Heart right ventricle (tissue), 16 donors: ENCODE data around the gene GMDS. TPM values are rescaled to one million over a fixed set of nuclear protein-coding genes. Genes with fewer than 3 reads are reported as not detected.

ENCODE experiments used
- ATAC-seq, 8 donors: fragments of 200-7000 bp; cut with Tn5 transposase; one replicate each; pipeline ENCODE4 v1.9.1; 2020; ENCODE audit warnings: mild to moderate bottlenecking in 8 of 8, moderate library complexity in 8 of 8, moderate number of reproducible peaks in 1 of 8
- DNase-seq, 2 donors: peaks; one replicate each; pipeline ENCODE4 v3.0.0-alpha.2; 2020
- H3K27ac ChIP-seq, 10 donors: fragments of 200-600 bp; sonication (generic) in 2 of 10; one replicate each; pipeline versions ENCODE4 v1.5.0 to v1.8.0; 2020 to 2022; ENCODE audit warnings: mild to moderate bottlenecking in 3 of 10
- H3K27me3 ChIP-seq, 7 donors: fragments of 200-600 bp; one replicate each; pipeline ENCODE4 v1.8.0; 2021 to 2022; ENCODE audit warnings: mild to moderate bottlenecking in 2 of 7
- H3K36me3 ChIP-seq, 9 donors: fragments of 200-600 bp; sonication (generic) in 1 of 9; one replicate each; pipeline versions ENCODE4 v1.5.0 to v1.8.0; 2020 to 2022; ENCODE audit warnings: mild to moderate bottlenecking in 2 of 9
- H3K4me1 ChIP-seq, 9 donors: fragments of 200-600 bp; sonication (generic) in 1 of 9; one replicate each; pipeline versions ENCODE4 v1.5.0 to v1.8.0; 2020 to 2022; ENCODE audit warnings: mild to moderate bottlenecking in 4 of 9
- H3K4me3 ChIP-seq, 10 donors: fragments of 200-600 bp; sonication (generic) in 2 of 10; one replicate each; pipeline versions ENCODE4 v1.5.0 to v1.8.0; 2020 to 2022; ENCODE audit warnings: mild to moderate bottlenecking in 7 of 10, moderate library complexity in 2 of 10
- H3K9me3 ChIP-seq, 11 donors: fragments of 200-600 bp in 10 of 11; sonication (generic) in 2 of 11; one replicate each; pipeline versions ENCODE4 v1.5.0 to v1.8.0; 2013 to 2022; ENCODE audit warnings: mild to moderate bottlenecking in 2 of 11, control low read depth in 1 of 11, moderate library complexity in 1 of 11
- CTCF ChIP-seq, 9 donors: fragments of 200-600 bp; sonication (generic) in 2 of 9; IDR thresholded peaks; one replicate each; pipeline versions ENCODE4 v1.5.0 to v1.8.0; 2021 to 2022; ENCODE audit warnings: antibody characterized with exemption in 9 of 9, mild to moderate bottlenecking in 5 of 9, moderate library complexity in 1 of 9
- WGBS, 2 donors: extraction: QIAGEN DNeasy Blood & Tissue Kit; methylation state at CpG; one replicate each; pipeline ENCODE4 v1.1.7; 2013; ENCODE audit warnings: inconsistent platforms in 1 of 2; 5-methylcytosine and 5-hydroxymethylcytosine counted together
- intact Hi-C, 10 donors: fragments of 100-400 bp; cut with DNase I; formaldehyde crosslinking; loops; one replicate each; pipeline versions ENCODE4 v1.11.1 to v1.14.2; 2022
- polyA plus RNA-seq, 2 donors: library from polyadenylated mRNA; stranded (reverse); fragments of 200-250 nt; gene quantifications; one replicate each; pipeline ENCODE4 v1.2.3, GENCODE V29; 2013
- total RNA-seq, 10 donors: library from RNA; stranded (reverse); fragmentation: NEBNext Ultra II Directional in 3 of 10; extraction: Animal tissue kit (Norgen Biotek cat#: 25700) in 3 of 10; gene quantifications; one replicate each; pipeline versions ENCODE4 v1.2.1 to v1.2.4, GENCODE V29; 2021 to 2023
- donor health status: Arrhythmogenic right ventricular cardiomyopathy.
- donor health status: ischemic (EF 13 %, LVEDD 7.1; RV severe dilation, severe dysfunction).
- donor health status: healthy with polysubstance abuse.
- donor health status: DM: no; HTN: yes; CAD: no.
- donor health status: DM: no; HTN: no; CAD: no.
- donor health status: ischemic (EF 25% LVEDD 6.9; RV normal size, moderate dysfunction).
- donor health status: ischemic (EF 25% LVEDD 5.7; RV mildly dilated, moderate dysfunction).
- donor health status: healthy.
- donor health status: DM: yes; HTN: yes; CAD: no.
- donor health status: Ischemic cardiomyopathy.
- donor health status: ischemic (EF 35%, LVEDD 5.7; RV mildly dilated, moderate dysfunction).
- donor health status: nonischemic (EF 11% LVEDD 7.7; RV severe dilation, severe dysfunction).
- donor health status: DM: yes; HTN: yes; CAD: no.
- donor health status: PGD.
- donor health status: ischemic (EF 29% LVEDD 5.4; RV normal size, mild dysfunction).
- donor health status: nonischemic (EF 23%, LVEDD 6.1; RV moderate dilation, normal function).

Gene GMDS
- total and polyA plus RNA-seq, 12 donors = 5.0 to 10.6 (median 6.9) TPM

DNA sequence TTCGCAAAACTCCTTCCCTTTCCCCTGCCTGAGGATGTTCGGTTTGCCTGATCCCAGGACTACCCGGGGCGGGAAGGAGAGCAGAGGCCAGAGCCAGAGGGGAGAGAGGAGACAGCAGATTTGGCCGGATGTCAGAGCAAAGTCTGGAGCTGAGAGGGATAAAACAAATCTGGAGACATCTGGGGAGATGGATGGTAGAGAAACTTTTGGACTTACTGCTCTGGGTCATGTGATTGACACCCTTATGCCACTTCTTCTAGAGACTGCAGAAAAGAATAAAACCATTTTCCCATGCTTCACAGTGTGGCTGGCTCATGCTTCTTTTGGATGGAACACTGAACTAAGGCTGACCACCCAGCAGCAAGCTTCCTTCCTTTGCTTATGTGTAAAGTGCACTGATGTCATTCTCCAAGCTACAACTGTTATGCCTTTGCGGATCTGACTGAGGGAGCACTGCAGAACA is 461.0 kb downstream of the GMDS start:
- WGBS, 2 donors = 56 to 67% methylated on average over 6 of the region's 6 CpGs
- no peaks in the 10 kb centered on the region for H3K36me3 ChIP-seq
- peak in 6 of 8 donors; percentile 52 to 81 (median 70) for ATAC-seq
- intact Hi-C loops = no loop called here
- H3K4me1 ChIP-seq = peaks cover 0 to 11% (median 4%) of the 10 kb centered on the region in 9 donors
- H3K27ac ChIP-seq = no peak overlapping the region
- DNase-seq = no peak
- no peak overlapping the region for H3K4me3 ChIP-seq
- no peaks in the 10 kb centered on the region for H3K9me3 ChIP-seq
- no peak for TF ChIP-seq CTCF (IDR thresholded peaks at IDR 0.05)
- no peaks in the 10 kb centered on the region for H3K27me3 ChIP-seq

DNA sequence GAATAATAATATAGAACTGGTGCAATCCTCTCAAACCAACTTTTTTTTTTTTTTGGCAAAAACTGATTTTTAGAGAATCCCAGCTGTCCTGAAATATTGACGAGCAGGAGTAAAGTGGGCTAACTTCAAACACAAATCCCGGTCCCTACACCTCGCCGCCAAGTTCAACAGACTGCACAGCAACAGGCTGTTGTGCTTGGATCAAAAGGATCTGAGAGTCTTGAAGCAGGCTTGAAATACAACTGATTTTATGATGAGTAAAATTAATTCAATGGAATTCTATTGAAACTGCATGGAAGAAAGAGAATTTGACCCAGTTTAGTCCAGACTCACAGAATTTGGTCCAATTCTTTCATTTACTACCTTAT is 463.6 kb downstream of the GMDS start:
- no peak for TF ChIP-seq CTCF (IDR thresholded peaks at IDR 0.05)
- ATAC-seq (no peak), DNase-seq (no peak)
- no peak overlapping the region for H3K27ac ChIP-seq
- H3K9me3 ChIP-seq = no peaks in the 10 kb centered on the region
- WGBS, 2 donors = 95 to 98% methylated on average over 4 of the region's 4 CpGs
- peaks cover 0 to 24% (median 0%) of the 10 kb centered on the region in 9 donors for H3K4me1 ChIP-seq
- H3K36me3 ChIP-seq = no peaks in the 10 kb centered on the region
- H3K27me3 ChIP-seq = no peaks in the 10 kb centered on the region
- intact Hi-C loops = no loop called here
- no peak overlapping the region for H3K4me3 ChIP-seq

DNA sequence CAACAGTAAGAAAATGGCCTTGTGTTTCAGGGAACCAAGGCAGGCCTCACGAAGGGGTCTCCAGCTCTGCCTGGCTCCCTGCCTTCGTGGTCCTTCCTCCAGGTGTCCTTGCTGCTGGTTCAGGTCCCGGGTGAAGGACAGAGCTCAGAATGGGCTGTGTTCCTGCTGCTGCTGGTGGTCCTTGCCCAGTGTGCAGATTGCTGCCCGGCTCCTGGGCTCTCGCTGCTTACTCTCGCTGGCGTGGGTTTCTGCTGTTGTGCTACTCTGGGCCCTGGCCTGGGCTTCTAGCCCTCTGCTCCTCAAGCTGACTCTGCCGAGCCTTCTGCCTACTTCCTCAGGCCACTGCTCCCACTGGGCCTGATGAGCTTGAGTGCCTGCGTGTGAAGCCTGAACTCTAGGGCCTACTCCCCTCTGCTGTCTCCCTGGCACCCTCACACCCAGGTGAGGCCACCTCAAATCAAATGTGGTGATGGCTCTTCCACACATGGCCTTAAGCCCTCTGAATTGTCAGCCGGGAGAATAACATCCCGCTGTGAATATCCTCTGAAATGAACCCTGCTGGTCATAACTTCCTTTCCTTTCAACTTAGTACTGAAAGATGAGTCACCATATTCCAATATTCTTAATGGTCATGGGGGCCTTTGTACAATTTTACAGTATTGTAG is 464.1 kb downstream of the GMDS start:
- Histone ChIP-seq H3K4me1 (peaks cover 0 to 24% (median 0%) of the 10 kb centered on the region in 9 donors), H3K27ac (no peak overlapping the region), H3K4me3 (no peak overlapping the region), H3K27me3 (no peaks in the 10 kb centered on the region), H3K36me3 (no peaks in the 10 kb centered on the region), H3K9me3 (no peaks in the 10 kb centered on the region)
- no peak for TF ChIP-seq CTCF (IDR thresholded peaks at IDR 0.05)
- intact Hi-C loops = no loop called here
- no peak for ATAC-seq
- 91 to 92% methylated on average over 11 of the region's 11 CpGs for WGBS, 2 donors
- no peak for DNase-seq

DNA sequence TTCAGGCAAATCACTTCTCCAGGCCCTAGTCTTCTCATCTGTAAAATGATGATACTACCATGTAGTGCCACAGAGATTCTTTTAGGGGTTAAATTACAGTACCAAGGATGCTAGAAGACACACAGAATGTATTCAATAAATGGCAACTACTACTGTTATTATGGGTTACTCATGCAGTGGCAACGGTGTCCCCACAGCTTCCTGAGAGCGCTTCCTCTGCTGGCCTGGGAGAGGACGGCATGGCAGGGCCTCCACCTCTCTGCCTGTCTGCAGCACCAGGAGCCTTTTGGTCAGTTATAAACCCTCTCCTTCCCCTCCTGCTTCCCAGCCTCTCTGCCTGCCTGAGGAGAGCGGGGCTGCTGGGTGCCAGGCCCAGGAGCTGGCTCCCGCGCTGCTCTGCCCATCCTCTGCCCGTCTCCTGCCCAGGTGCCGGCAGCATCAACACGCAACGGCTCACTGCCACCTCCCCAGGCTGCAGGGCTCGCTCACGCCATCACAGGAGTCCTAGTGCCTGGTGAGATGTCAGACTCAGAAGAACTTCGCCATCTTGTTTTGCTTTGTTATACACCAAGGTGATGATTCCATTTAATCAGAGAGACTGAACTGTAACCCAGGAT is 465.0 kb downstream of the GMDS start:
- no peak for TF ChIP-seq CTCF (IDR thresholded peaks at IDR 0.05)
- WGBS, 2 donors = 94% methylated on average over 13 of the region's 13 CpGs

More for the DNA sequence above, 465.0 kb downstream of the GMDS start:
- Histone ChIP-seq H3K27ac (no peak overlapping the region), H3K4me3 (no peak overlapping the region), H3K4me1 (peaks cover 0 to 24% (median 0%) of the 10 kb centered on the region in 9 donors), H3K36me3 (no peaks in the 10 kb centered on the region), H3K27me3 (no peaks in the 10 kb centered on the region), H3K9me3 (no peaks in the 10 kb centered on the region)
- DNase-seq = no peak
- intact Hi-C loops = no loop called here
- ATAC-seq = no peak
